Type B pancreatic cell (in vitro differentiated cells): ENCODE results near the gene SAE1. TPM values are rescaled to one million over a fixed set of nuclear protein-coding genes. Genes with fewer than 3 reads are reported as not detected.

Source experiments
- microRNA-seq: library from miRNA; unstranded; fragments of <30 nt; microRNA quantifications from one replicate; pipeline ENCODE4, GENCODE V29; 2020
- total RNA-seq: library from RNA; stranded (reverse); gene quantifications from 2 replicates; pipeline ENCODE4 v1.2.1, GENCODE V29; 2021; ENCODE audit warnings: low replicate concordance

SAE1 gene
- total RNA-seq, 1 donor from 2014 or later: 155 TPM

Small RNA genes lying within 50 kb of the gene (microRNA-seq; reads per million reads assigned to microRNA genes)
- gene MIR3190: not detected
- not detected for gene MIR3191

Other genes with a start within 250 kb of the SAE1 start
- 3.6 and 6.6 TPM in 2 replicates for gene NPAS1, start 111.0 kb upstream of the SAE1 start, total RNA-seq
- gene TMEM160, start 82.2 kb upstream of the SAE1 start, total RNA-seq: 28.4 and 37.3 TPM in 2 replicates
- 59.9 and 71.4 TPM in 2 replicates for gene ZC3H4, start 17.1 kb upstream of the SAE1 start, total RNA-seq
- 14.8 and 36.2 TPM in 2 replicates for gene BBC3, start 100.4 kb downstream of the SAE1 start, total RNA-seq
- 22.4 and 29.3 TPM in 2 replicates for gene CCDC9, start 125.7 kb downstream of the SAE1 start, total RNA-seq
- gene INAFM1, start 144.1 kb downstream of the SAE1 start, total RNA-seq: 8.2 and 9.6 TPM in 2 replicates
- 0.93 and 1.0 TPM in 2 replicates for gene C5AR1, start 179.0 kb downstream of the SAE1 start, total RNA-seq
- 0.07 TPM in 1 of 2 replicates, not detected in the other for gene C5AR2, start 201.3 kb downstream of the SAE1 start, total RNA-seq
- gene DHX34, start 218.5 kb downstream of the SAE1 start, total RNA-seq: 24.5 and 32.9 TPM in 2 replicates